Activated naive CD4-positive, alpha-beta T cell treated with anti-CD3 and anti-CD28 coated beads, Interleukin-2, amount 50 U/mL, for 16 hours (primary cell): ENCODE data around the gene TEX12.

ENCODE experiments used
- DNase-seq: peaks from one replicate; pipeline ENCODE4 v3.0.0-alpha.2; 2020

The TEX12 gene

DNA sequence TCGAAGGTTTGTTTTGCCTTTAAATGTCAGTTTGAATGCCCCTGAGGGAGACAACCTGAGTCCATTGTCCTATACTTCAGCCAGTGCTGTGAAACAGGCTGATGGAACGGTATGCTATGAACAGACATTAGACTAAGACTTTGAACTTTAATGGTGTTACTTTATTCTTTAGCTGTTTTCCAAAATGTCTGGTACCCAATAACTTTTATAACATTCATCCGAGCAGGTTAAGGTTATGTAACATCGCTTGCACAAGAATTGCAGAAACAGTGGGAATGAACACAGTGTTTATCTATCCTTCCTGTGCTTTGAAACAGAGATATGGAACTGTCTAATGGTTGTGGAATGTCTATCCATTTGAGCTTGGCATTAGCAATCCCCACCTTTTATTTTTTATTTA is 46.6 kb downstream of the TEX12 start:
- DNase-seq = no peak

DNA sequence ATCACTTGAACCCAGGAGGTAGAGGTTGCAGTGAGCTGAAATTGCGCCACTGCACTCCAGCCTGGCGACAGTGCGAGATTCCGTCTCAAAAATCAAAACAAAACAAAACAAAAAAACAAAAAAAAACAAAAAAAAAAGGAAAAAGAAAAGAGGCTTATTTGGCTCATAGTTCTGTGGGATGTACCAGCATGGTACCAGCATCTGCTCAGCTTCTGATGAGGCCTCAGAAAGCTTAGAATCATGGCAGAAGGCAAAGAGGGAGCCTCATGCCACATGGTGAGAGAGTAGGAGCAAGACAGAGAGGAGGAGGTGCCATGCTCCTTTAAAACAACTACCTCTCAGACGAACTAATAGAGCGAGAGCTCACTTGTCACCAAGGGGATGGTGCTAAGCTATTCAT is 48.4 kb downstream of the TEX12 start:
- no peak for DNase-seq

DNA sequence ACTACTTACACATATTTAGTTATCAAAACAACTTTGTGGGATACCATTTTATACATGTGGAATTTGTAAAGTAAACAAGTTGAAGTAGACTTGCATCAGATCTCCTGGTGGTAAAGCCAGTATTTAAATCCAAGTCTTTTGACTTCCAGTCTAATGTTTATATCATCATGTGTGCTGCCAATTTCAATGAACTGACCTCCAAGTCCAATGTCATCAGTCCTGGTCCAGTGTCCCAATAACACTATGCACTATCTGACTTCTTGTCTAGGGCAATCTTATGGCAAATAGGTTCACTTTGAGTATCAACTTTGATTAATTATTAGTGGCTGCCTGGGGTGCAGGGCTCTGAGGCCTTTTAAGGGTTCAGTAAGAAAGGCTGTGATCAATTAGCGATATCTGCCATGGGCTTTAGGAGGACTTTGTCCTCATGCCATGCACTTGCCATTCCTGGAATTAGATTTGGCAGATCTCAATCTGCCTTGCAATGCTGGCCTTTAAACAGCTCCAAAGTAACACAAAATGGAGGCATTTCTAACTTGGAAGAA is 49.5 kb downstream of the TEX12 start:
- DNase-seq = no peak

DNA sequence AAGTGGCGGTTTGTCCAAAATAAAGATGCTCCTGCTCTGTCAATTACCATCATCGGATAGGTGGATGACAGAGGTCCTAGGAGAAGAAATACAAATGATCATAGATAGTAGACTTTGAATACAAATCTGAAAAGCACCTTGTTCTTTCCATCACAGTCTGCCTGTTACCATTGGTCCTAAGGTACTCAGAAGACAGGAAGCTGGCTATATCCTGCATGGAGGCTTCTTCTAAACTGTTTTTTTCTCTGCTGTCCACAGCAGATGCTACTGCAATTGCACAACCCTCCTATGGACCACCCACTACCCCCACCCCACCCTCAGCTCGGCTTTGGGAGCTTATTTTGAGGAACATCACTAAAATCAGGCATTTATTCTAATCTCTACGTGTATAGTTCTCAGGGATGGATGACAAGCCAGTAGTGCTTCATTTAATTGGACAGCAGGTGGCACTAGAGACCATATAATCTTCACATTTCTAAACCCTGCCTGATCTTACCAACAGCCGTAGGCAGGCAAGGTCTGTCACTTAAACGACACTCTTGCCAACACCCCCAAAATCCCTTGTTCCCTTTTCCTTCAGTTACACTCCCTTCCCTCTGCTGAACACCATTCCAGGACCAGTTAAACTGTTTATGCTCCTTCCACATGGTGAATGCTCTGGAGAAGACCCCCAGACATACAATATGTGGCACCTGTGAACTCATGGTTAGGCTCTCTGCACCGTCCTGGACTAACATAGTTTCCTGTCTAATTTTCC is 52.5 kb downstream of the TEX12 start:
- peak; percentile 23 for DNase-seq

DNA sequence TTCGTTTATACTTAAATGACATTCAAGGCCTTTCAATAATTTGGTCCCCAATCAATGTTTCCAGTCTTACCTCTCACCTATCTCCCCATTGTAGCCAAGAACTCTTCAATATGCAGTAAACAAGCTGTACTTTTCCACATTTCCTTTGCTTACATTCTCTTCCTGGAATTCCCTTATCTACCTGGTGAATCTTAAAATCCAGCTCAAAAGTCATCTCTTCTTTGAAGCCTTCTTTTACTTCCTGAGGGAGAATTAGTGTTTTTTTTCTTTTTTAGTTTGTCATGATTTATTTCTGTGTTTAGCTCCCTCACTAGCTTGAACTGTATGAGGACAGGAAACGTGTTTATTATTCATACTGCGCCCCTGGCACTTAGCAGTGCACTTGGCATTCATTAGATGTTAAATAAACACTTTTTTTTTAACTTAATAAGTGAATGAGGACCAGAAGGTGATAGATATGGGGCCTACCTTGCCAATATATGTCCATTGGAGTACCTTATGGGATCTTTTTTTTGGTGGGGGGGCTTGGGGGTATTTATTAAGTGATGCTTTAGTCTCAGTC is 54.2 kb downstream of the TEX12 start:
- DNase-seq = no peak
